GM21515 (cell line): ENCODE measurements around the gene CATSPER2.
"Not testable (repeated sequence)": the region's sequence is repeated elsewhere in the genome, so short reads cannot be mapped to it uniquely, and the experiment has no call there.

Experiments
- ATAC-seq: cut with Tn5 transposase; IDR thresholded peaks from one replicate; pipeline ENCODE4 v1.9.1; 2021; ENCODE audit not compliant: unreplicated experiment

Gene CATSPER2

GRCh38 chr15:43648649-43649429, at the start of gene CATSPER2:
CATSPER2 (minus strand) TSS chr15:43648844; CDS start chr15:43648061, 783 bp downstream.
- ATAC-seq: no peak

GRCh38 chr15:43693148-43694022, 44.7 kb upstream of the CATSPER2 start, which contains the start of gene CKMT1A:
CKMT1A (plus strand) TSS chr15:43693859; CDS start chr15:43694051, 192 bp downstream.
- not testable (repeated sequence) for ATAC-seq

- ATAC-seq: not testable (repeated sequence)
Observed at GRCh38 chr15:43692679-43693078, 44.0 kb upstream of the CATSPER2 start.

GRCh38 chr15:43689604-43690301, 41.1 kb upstream of the CATSPER2 start:
- ATAC-seq: peak; percentile 89

GRCh38 chr15:43674175-43674574, 25.5 kb upstream of the CATSPER2 start:
- ATAC-seq: not testable (repeated sequence)

GRCh38 chr15:43666177-43666576, 17.5 kb upstream of the CATSPER2 start:
- ATAC-seq: not testable (repeated sequence)

GRCh38 chr15:43663333-43663732, 14.7 kb upstream of the CATSPER2 start:
- not testable (repeated sequence) for ATAC-seq

GRCh38 chr15:43662293-43662692, 13.6 kb upstream of the CATSPER2 start:
- not testable (repeated sequence) for ATAC-seq

- not testable (repeated sequence) for ATAC-seq
Observed at GRCh38 chr15:43659727-43660126, 11.1 kb upstream of the CATSPER2 start.

- ATAC-seq: not testable (repeated sequence)
Observed at GRCh38 chr15:43649430-43649926, 834 bp upstream of the CATSPER2 start.

GRCh38 chr15:43638464-43639204, 10.0 kb downstream of the CATSPER2 start:
- ATAC-seq: not testable (repeated sequence)

- not testable (repeated sequence) for ATAC-seq
Observed at GRCh38 chr15:43626937-43627336, 21.7 kb downstream of the CATSPER2 start.

- no peak for ATAC-seq
Observed at GRCh38 chr15:43625106-43625505, 23.5 kb downstream of the CATSPER2 start.

- not testable (repeated sequence) for ATAC-seq
Observed at GRCh38 chr15:43622068-43622799, 26.4 kb downstream of the CATSPER2 start.

GRCh38 chr15:43618700-43619099, 29.9 kb downstream of the CATSPER2 start, which contains the start of gene STRC:
STRC (minus strand) TSS chr15:43618800; CDS start chr15:43618722, 78 bp downstream.
- ATAC-seq: not testable (repeated sequence)

GRCh38 chr15:43617750-43618149, 30.9 kb downstream of the CATSPER2 start:
- not testable (repeated sequence) for ATAC-seq

- not testable (repeated sequence) for ATAC-seq
Observed at GRCh38 chr15:43602233-43602632, 46.4 kb downstream of the CATSPER2 start.

GRCh38 chr15:43600200-43600599, 48.4 kb downstream of the CATSPER2 start:
- ATAC-seq: not testable (repeated sequence)

GRCh38 chr15:43599131-43599530, 49.5 kb downstream of the CATSPER2 start:
- ATAC-seq: not testable (repeated sequence)
